H1 (cell line): ENCODE data around the gene ARHGEF11. TPM values are rescaled to one million over a fixed set of nuclear protein-coding genes. Genes with fewer than 3 reads are reported as not detected.

Experiments used
- CHD1 ChIP-seq: IDR thresholded peaks from 2 replicates; pipeline ENCODE4 v1.6.1; 2012; ENCODE audit warnings: low read depth, low read length, improper control_type of control experiment
- RBBP5 ChIP-seq: IDR thresholded peaks from 2 replicates; pipeline ENCODE4 v1.7.1; 2012; ENCODE audit warnings: low read depth, mild to moderate bottlenecking, inconsistent platforms, low read length, moderate library complexity, borderline replicate concordance
- polyA plus RNA-seq, 7 experiments: library from polyadenylated mRNA; depleted of rRNA in 3 of 7; stranded (reverse) in 5 of 7; unstranded in 2 of 7; fragments of >200 nt in 5 of 7; fragments of 200-250 nt in 2 of 7; gene quantifications; 1 replicate in 5 of 7; 2 replicates in 1 of 7; 4 replicates in 1 of 7; pipeline versions ENCODE4 v1.2.1 to v1.2.3, GENCODE V29; 2011 to 2013; ENCODE audit warnings: missing spikeins in 2 of 7, mixed read lengths in 2 of 7
- total RNA-seq: library from RNA; stranded (reverse); fragmentation: NEBNext Ultra II Directional; extraction: Animal tissue kit (Norgen Biotek cat#: 25700); gene quantifications from 2 replicates; pipeline ENCODE4 v1.2.1, GENCODE V29; 2021
- TF ChIP-seq, protein P1 (sequence below): fragments of 300-600 bp; sonication (generic); IDR thresholded peaks from 2 replicates; pipeline ENCODE4 v1.7.1; 2012; ENCODE audit warnings: low read length, moderate library complexity, mild to moderate bottlenecking, inconsistent platforms; ENCODE audit not compliant: insufficient replicate concordance

ARHGEF11 gene
- total and polyA plus RNA-seq, 2 of the 8 experiments (the other 6 are each of a cell fraction or from before 2014, with no cell fraction given), result 19.9 to 33.1 TPM

DNA sequence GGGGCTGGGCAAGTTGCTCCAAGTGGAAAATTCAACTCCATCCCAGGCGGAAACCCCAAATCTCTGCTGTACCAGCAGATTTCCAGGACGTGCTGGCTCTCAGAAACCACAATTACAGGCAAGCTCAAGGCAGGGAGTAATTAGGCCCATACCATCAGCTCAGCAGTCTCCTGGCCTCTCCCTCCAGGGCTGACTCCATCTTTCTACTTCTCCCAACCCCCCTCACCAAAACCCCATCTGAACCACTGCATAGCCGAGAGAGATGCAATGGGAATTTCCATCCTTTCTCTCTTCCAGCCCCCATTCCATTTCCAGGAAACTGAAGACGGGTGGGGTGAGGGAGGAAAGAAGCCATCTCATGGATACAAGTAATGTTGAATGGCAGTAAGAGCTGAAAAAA, 41.2 kb downstream of the ARHGEF11 start (continued):
- TF ChIP-seq, protein P1, sequence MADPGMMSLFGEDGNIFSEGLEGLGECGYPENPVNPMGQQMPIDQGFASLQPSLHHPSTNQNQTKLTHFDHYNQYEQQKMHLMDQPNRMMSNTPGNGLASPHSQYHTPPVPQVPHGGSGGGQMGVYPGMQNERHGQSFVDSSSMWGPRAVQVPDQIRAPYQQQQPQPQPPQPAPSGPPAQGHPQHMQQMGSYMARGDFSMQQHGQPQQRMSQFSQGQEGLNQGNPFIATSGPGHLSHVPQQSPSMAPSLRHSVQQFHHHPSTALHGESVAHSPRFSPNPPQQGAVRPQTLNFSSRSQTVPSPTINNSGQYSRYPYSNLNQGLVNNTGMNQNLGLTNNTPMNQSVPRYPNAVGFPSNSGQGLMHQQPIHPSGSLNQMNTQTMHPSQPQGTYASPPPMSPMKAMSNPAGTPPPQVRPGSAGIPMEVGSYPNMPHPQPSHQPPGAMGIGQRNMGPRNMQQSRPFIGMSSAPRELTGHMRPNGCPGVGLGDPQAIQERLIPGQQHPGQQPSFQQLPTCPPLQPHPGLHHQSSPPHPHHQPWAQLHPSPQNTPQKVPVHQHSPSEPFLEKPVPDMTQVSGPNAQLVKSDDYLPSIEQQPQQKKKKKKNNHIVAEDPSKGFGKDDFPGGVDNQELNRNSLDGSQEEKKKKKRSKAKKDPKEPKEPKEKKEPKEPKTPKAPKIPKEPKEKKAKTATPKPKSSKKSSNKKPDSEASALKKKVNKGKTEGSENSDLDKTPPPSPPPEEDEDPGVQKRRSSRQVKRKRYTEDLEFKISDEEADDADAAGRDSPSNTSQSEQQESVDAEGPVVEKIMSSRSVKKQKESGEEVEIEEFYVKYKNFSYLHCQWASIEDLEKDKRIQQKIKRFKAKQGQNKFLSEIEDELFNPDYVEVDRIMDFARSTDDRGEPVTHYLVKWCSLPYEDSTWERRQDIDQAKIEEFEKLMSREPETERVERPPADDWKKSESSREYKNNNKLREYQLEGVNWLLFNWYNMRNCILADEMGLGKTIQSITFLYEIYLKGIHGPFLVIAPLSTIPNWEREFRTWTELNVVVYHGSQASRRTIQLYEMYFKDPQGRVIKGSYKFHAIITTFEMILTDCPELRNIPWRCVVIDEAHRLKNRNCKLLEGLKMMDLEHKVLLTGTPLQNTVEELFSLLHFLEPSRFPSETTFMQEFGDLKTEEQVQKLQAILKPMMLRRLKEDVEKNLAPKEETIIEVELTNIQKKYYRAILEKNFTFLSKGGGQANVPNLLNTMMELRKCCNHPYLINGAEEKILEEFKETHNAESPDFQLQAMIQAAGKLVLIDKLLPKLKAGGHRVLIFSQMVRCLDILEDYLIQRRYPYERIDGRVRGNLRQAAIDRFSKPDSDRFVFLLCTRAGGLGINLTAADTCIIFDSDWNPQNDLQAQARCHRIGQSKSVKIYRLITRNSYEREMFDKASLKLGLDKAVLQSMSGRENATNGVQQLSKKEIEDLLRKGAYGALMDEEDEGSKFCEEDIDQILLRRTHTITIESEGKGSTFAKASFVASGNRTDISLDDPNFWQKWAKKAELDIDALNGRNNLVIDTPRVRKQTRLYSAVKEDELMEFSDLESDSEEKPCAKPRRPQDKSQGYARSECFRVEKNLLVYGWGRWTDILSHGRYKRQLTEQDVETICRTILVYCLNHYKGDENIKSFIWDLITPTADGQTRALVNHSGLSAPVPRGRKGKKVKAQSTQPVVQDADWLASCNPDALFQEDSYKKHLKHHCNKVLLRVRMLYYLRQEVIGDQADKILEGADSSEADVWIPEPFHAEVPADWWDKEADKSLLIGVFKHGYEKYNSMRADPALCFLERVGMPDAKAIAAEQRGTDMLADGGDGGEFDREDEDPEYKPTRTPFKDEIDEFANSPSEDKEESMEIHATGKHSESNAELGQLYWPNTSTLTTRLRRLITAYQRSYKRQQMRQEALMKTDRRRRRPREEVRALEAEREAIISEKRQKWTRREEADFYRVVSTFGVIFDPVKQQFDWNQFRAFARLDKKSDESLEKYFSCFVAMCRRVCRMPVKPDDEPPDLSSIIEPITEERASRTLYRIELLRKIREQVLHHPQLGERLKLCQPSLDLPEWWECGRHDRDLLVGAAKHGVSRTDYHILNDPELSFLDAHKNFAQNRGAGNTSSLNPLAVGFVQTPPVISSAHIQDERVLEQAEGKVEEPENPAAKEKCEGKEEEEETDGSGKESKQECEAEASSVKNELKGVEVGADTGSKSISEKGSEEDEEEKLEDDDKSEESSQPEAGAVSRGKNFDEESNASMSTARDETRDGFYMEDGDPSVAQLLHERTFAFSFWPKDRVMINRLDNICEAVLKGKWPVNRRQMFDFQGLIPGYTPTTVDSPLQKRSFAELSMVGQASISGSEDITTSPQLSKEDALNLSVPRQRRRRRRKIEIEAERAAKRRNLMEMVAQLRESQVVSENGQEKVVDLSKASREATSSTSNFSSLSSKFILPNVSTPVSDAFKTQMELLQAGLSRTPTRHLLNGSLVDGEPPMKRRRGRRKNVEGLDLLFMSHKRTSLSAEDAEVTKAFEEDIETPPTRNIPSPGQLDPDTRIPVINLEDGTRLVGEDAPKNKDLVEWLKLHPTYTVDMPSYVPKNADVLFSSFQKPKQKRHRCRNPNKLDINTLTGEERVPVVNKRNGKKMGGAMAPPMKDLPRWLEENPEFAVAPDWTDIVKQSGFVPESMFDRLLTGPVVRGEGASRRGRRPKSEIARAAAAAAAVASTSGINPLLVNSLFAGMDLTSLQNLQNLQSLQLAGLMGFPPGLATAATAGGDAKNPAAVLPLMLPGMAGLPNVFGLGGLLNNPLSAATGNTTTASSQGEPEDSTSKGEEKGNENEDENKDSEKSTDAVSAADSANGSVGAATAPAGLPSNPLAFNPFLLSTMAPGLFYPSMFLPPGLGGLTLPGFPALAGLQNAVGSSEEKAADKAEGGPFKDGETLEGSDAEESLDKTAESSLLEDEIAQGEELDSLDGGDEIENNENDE, result no peak
- TF ChIP-seq CHD1, result no peak
- TF ChIP-seq RBBP5, result no peak
